Endothelial cell of umbilical vein (primary cell): ENCODE measurements around the gene ZBTB46. TPM values are rescaled to one million over a fixed set of nuclear protein-coding genes. Genes with fewer than 3 reads are reported as not detected.
"Not testable (repeated sequence)": the region's sequence is repeated elsewhere in the genome, so short reads cannot be mapped to it uniquely, and the experiment has no call there.

Experiments used
- BruUV-seq: library from RNA; stranded (reverse); fragments of 400-500 nt; replicated peaks from 2 replicates; lab custom pipeline; 2021; lab: Mats Ljungman, UMichigan
- CTCF ChIA-PET: fragments of 300-600, 350-600 bp; sonication (Branson Sonifier 250); formaldehyde crosslinking; loops from one replicate; lab custom pipeline; 2021; ENCODE audit warnings: antibody characterized with exemption, inconsistent platforms; lab: Charles Lee
- POLR2A ChIA-PET: fragments of 300-600, 350-600 bp; sonication (Branson Sonifier 250); formaldehyde crosslinking; loops from one replicate; lab custom pipeline; 2021; ENCODE audit warnings: antibody characterized with exemption, inconsistent platforms; lab: Charles Lee
- DNase-seq: peaks from one replicate; pipeline ENCODE4 v3.0.0-alpha.2; 2011; ENCODE audit warnings: low read depth, low spot score
- FAIRE-seq: peaks from 2 replicates; lab custom pipeline; 2011; peaks lifted over from hg19 to GRCh38; lab: Jason Lieb, UNC
- H2AFZ ChIP-seq: 2 replicates; pipeline ENCODE4 v1.6.0; 2012; ENCODE audit warnings: low read depth, low read length, control low read depth, inconsistent platforms
- H3K27ac ChIP-seq: 2 replicates; pipeline ENCODE4 v1.5.1; 2011; ENCODE audit warnings: low read depth, mild to moderate bottlenecking, control low read depth, low read length, moderate library complexity; ENCODE audit not compliant: insufficient read depth
- H3K27me3 ChIP-seq, 2 experiments: 2 replicates each; pipeline versions ENCODE4 v1.6.0 to v1.6.1; 2011; ENCODE audit warnings: low read length in 2 of 2, mixed read lengths in 1 of 2; ENCODE audit not compliant: control insufficient read depth in 2 of 2, insufficient read depth in 2 of 2
- H3K36me3 ChIP-seq, 2 experiments: 2 replicates in 1 of 2; 3 replicates in 1 of 2; pipeline ENCODE4 v1.5.1; 2011; ENCODE audit warnings: low read length in 2 of 2, mild to moderate bottlenecking in 1 of 2, moderate library complexity in 1 of 2; ENCODE audit not compliant: control insufficient read depth in 2 of 2, insufficient read depth in 2 of 2; ENCODE audit errors: extremely low read depth in 1 of 2
- H3K4me1 ChIP-seq: 3 replicates; pipeline ENCODE4 v1.5.1; 2011; ENCODE audit warnings: mild to moderate bottlenecking, low read length; ENCODE audit not compliant: control insufficient read depth, insufficient read depth; ENCODE audit errors: extremely low read depth
- H3K4me2 ChIP-seq: 2 replicates; pipeline ENCODE4 v1.6.1; 2011; ENCODE audit warnings: low read length, control low read depth, mixed read lengths; ENCODE audit not compliant: insufficient read depth
- H3K4me3 ChIP-seq, 3 experiments: fragments of 200-600 bp in 1 of 3; sonication (generic), shearing (Covaris generic) in 1 of 3; replicated peaks in 1 of 3; 2 replicates each; pipeline ENCODE4 v1.5.1; 2011 to 2016; ENCODE audit warnings: control low read depth in 3 of 3, low read length in 3 of 3, mild to moderate bottlenecking in 2 of 3, inconsistent platforms in 1 of 3, low read depth in 1 of 3, moderate library complexity in 1 of 3; ENCODE audit not compliant: insufficient read depth in 1 of 3
- H3K79me2 ChIP-seq: 2 replicates; pipeline ENCODE4 v1.6.0; 2012; ENCODE audit warnings: low read length, inconsistent platforms; ENCODE audit not compliant: control insufficient read depth, insufficient read depth
- H3K9ac ChIP-seq: replicated peaks from 2 replicates; pipeline ENCODE3; 2011; ENCODE audit warnings: low read length, control low read depth; ENCODE audit not compliant: insufficient read depth; ENCODE audit errors: extremely low read depth
- H3K9me1 ChIP-seq: replicated peaks from 3 replicates; pipeline ENCODE4 v1.6.0; 2011; ENCODE audit warnings: mild to moderate bottlenecking, low read length; ENCODE audit not compliant: control insufficient read depth, insufficient read depth; ENCODE audit errors: extremely low read depth
- H3K9me3 ChIP-seq: replicated peaks from 2 replicates; pipeline ENCODE4 v1.5.1; 2012; ENCODE audit warnings: low read length, inconsistent platforms; ENCODE audit not compliant: control insufficient read depth, insufficient read depth
- H4K20me1 ChIP-seq: replicated peaks from 2 replicates; pipeline ENCODE3; 2011; ENCODE audit warnings: mild to moderate bottlenecking, low read length; ENCODE audit not compliant: control insufficient read depth, insufficient read depth; ENCODE audit errors: extremely low read depth
- EZH2 ChIP-seq: IDR thresholded peaks from 2 replicates; pipeline ENCODE4 v1.6.1; 2012; ENCODE audit warnings: borderline replicate concordance, low read depth, mild to moderate bottlenecking, moderate library complexity, low read length, inconsistent platforms; ENCODE audit not compliant: severe bottlenecking
- GATA2 ChIP-seq: IDR thresholded peaks from 2 replicates; pipeline ENCODE4 v1.7.0; 2011; ENCODE audit warnings: low read depth, mild to moderate bottlenecking, moderate library complexity, mixed read lengths, low read length; ENCODE audit not compliant: insufficient read length, insufficient read depth
- MYC ChIP-seq: IDR thresholded peaks from one replicate; pipeline ENCODE4 v1.6.1; 2011; ENCODE audit warnings: mild to moderate bottlenecking, low read depth, low read length
- POLR2A ChIP-seq: IDR thresholded peaks from 2 replicates; pipeline ENCODE4 v1.6.1; 2012; ENCODE audit warnings: low read depth, mild to moderate bottlenecking, control low read depth, low read length
- dilution Hi-C: fragments of 300-500 bp; cut with MboI; formaldehyde crosslinking; loops from one replicate; pipeline ENCODE4 v1.15.0; 2019; ENCODE audit warnings: low sequenced_read_pairs; ENCODE audit not compliant: extremely low pct_ligation_motif_present
- intact Hi-C: fragments of 100-400 bp; cut with micrococcal nuclease; formaldehyde crosslinking; loops from one replicate; pipeline ENCODE4 v1.10.0; 2022
- polyA plus RNA-seq, 4 experiments: library from polyadenylated mRNA; depleted of rRNA in 3 of 4; stranded (reverse) in 3 of 4; unstranded in 1 of 4; fragments of >200 nt; gene quantifications; 2 replicates each; pipeline versions ENCODE4 v1.2.1 to v1.2.3, GENCODE V29; 2011 to 2012; ENCODE audit warnings: missing spikeins in 1 of 4
- total RNA-seq: library from RNA; stranded (reverse); gene quantifications from 2 replicates; pipeline ENCODE4 v1.2.3, GENCODE V29; 2021
- TF ChIP-seq, protein P1 (sequence below): IDR thresholded peaks from 2 replicates; pipeline ENCODE4 v1.6.1; 2011; ENCODE audit not compliant: insufficient read depth, insufficient read length
- TF ChIP-seq, protein P2 (sequence below), 2 donors: IDR thresholded peaks; 1 replicate in 1 of 2; 2 replicates in 1 of 2; pipeline ENCODE4 v1.5.1; 2011; ENCODE audit warnings: low read length in 2 of 2, mild to moderate bottlenecking in 2 of 2, moderate library complexity in 2 of 2, control low read depth in 1 of 2, inconsistent platforms in 1 of 2, low read depth in 1 of 2; ENCODE audit not compliant: insufficient read depth in 1 of 2; ENCODE audit errors: extremely low read depth in 1 of 2

Gene ZBTB46
- total and polyA plus RNA-seq, 2 donors (not counting 3 experiments of a cell fraction or from before 2014, with no cell fraction given): 1.3 to 7.1 TPM

- Histone ChIP-seq H3K4me1 (no peaks in the 10 kb centered on the region), H4K20me1 (no peaks in the 10 kb centered on the region), H3K4me2 (no peak overlapping the region), H3K27ac (no peak overlapping the region), H2AFZ (no peak overlapping the region), H3K9ac (no peak overlapping the region), H3K79me2 (no peaks in the 10 kb centered on the region), H3K9me1 (no peaks in the 10 kb centered on the region), H3K27me3 (no peaks in the 10 kb centered on the region), H3K4me3 (no peak overlapping the region), H3K9me3 (no peaks in the 10 kb centered on the region), H3K36me3 (no peaks in the 10 kb centered on the region)
- intact Hi-C loops: no loop called here
- BruUV-seq: no TSS peak
- ChIA-PET CTCF (interaction anchor here (1.0 to 1.2 kb wide), 2 partner anchors 16 to 18 kb away, joined by 3 to 4 read pairs; no protein-coding TSS in a partner anchor), POLR2A (no interaction called here)
- FAIRE-seq (no peak), DNase-seq (no peak)
- dilution Hi-C loops: no loop called here
- TF ChIP-seq POLR2A (no peak), MYC (no peak), GATA2 (no peak), EZH2 (no peak)
- TF ChIP-seq, protein P1, sequence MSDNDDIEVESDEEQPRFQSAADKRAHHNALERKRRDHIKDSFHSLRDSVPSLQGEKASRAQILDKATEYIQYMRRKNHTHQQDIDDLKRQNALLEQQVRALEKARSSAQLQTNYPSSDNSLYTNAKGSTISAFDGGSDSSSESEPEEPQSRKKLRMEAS: no peak
- TF ChIP-seq, protein P2, sequence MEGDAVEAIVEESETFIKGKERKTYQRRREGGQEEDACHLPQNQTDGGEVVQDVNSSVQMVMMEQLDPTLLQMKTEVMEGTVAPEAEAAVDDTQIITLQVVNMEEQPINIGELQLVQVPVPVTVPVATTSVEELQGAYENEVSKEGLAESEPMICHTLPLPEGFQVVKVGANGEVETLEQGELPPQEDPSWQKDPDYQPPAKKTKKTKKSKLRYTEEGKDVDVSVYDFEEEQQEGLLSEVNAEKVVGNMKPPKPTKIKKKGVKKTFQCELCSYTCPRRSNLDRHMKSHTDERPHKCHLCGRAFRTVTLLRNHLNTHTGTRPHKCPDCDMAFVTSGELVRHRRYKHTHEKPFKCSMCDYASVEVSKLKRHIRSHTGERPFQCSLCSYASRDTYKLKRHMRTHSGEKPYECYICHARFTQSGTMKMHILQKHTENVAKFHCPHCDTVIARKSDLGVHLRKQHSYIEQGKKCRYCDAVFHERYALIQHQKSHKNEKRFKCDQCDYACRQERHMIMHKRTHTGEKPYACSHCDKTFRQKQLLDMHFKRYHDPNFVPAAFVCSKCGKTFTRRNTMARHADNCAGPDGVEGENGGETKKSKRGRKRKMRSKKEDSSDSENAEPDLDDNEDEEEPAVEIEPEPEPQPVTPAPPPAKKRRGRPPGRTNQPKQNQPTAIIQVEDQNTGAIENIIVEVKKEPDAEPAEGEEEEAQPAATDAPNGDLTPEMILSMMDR (IDR thresholded peaks at IDR 0.05; ENCODE audit: extremely low read depth in 1 of 2, insufficient read depth in 1 of 2, low read depth in 1 of 2, low read length in 2 of 2): no peak
Observed at GRCh38 chr20:63802469-63803240, 28.4 kb downstream of the ZBTB46 start.

DNA sequence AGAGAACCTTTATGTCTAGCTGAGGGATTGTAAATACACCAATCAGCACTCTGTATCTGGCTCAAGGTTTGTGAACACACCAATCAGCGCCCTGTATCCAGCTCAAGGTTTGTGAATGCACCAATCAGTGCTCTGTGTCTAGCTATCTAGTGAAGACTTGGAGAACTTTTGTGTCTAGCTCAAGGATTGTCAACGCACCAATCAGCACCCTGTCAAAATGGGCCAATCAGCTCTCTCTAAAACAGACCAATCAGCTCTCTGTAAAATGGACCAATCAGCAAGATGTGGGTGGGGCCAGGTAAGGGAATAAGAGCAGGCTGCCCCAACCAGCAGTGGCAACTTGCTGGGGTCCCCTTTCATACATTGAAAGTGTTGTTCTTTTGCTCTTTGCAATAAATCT, 29.9 kb downstream of the ZBTB46 start:
- H3K27me3 ChIP-seq, H3K27ac ChIP-seq, H3K9me1 ChIP-seq, H3K4me2 ChIP-seq, intact Hi-C loops, H3K4me1 ChIP-seq, H3K36me3 ChIP-seq, H3K4me3 ChIP-seq, dilution Hi-C loops, H2AFZ ChIP-seq, POLR2A ChIA-PET, H3K9ac ChIP-seq, H3K79me2 ChIP-seq, BruUV-seq, DNase-seq, H3K9me3 ChIP-seq, H4K20me1 ChIP-seq: not testable (repeated sequence)
- peak; percentile 15 for FAIRE-seq
- CTCF ChIA-PET: interaction anchor here (0.7 to 4.0 kb wide), 3 partner anchors 9 to 17 kb away, joined by 3 to 15 read pairs (median 4); no protein-coding TSS in a partner anchor

GRCh38 chr20:63800411-63800810, 30.7 kb downstream of the ZBTB46 start:
- H3K4me3 ChIP-seq, H3K4me1 ChIP-seq, intact Hi-C loops, H3K9me3 ChIP-seq, H3K27ac ChIP-seq, H3K4me2 ChIP-seq, H4K20me1 ChIP-seq, FAIRE-seq, H3K27me3 ChIP-seq, H3K36me3 ChIP-seq, BruUV-seq, H2AFZ ChIP-seq, DNase-seq, H3K9me1 ChIP-seq, H3K79me2 ChIP-seq, dilution Hi-C loops, POLR2A ChIA-PET, H3K9ac ChIP-seq: not testable (repeated sequence)
- CTCF ChIA-PET: interaction anchor here (1.5 to 4.0 kb wide), 2 partner anchors 14 to 16 kb away, joined by 3 to 15 read pairs; no protein-coding TSS in a partner anchor
